Stomach (tissue), 9 donors: Measurements from ENCODE around the gene ARHGAP10. TPM values are rescaled to one million over a fixed set of nuclear protein-coding genes. Genes with fewer than 3 reads are reported as not detected.

Experiments used
- DNase-seq, 2 donors: peaks; one replicate each; pipeline versions ENCODE4 v3.0.0 to v3.0.0-alpha.2; 2013 to 2019
- H3K27ac ChIP-seq, 5 donors: fragments of 200-600 bp in 4 of 5; sonication (generic) in 4 of 5; one replicate each; pipeline ENCODE4 v1.5.1; 2013 to 2019; ENCODE audit warnings: mild to moderate bottlenecking in 1 of 5, moderate library complexity in 1 of 5
- H3K27me3 ChIP-seq, 3 donors: fragments of 200-600 bp; sonication (generic); one replicate each; pipeline ENCODE4 v1.5.1; 2017 to 2019; ENCODE audit warnings: mixed run types in 1 of 3
- H3K36me3 ChIP-seq, 4 donors: fragments of 200-600 bp; sonication (generic); 1 replicate in 3 of 4; 2 replicates in 1 of 4; pipeline ENCODE4 v1.5.1; 2016 to 2019
- H3K4me1 ChIP-seq, 4 donors: fragments of 200-600 bp; sonication (generic); one replicate each; pipeline ENCODE4 v1.5.1; 2016 to 2019
- H3K4me3 ChIP-seq, 4 donors: fragments of 200-600 bp; sonication (generic) in 3 of 4; one replicate each; pipeline ENCODE4 v1.5.1; 2016 to 2019; ENCODE audit warnings: mild to moderate bottlenecking in 1 of 4
- H3K9me3 ChIP-seq, 4 donors: fragments of 200-600 bp; sonication (generic); one replicate each; pipeline ENCODE4 v1.5.1; 2016 to 2019
- EP300 ChIP-seq: sonication (generic); formaldehyde crosslinking; IDR thresholded peaks from one replicate; pipeline ENCODE4 v1.6.1; 2017; ENCODE audit warnings: antibody characterized with exemption
- POLR2A ChIP-seq, 4 donors: fragments of 450-650 bp; IDR thresholded peaks; one replicate each; pipeline ENCODE4 v1.6.1; 2016; ENCODE audit warnings: antibody characterized with exemption in 4 of 4, control low read depth in 2 of 4, mild to moderate bottlenecking in 1 of 4, moderate library complexity in 1 of 4
- POLR2AphosphoS5 ChIP-seq, 3 donors: sonication (generic); formaldehyde crosslinking; IDR thresholded peaks; one replicate each; pipeline ENCODE4 v1.6.1; 2016; ENCODE audit warnings: antibody characterized with exemption in 3 of 3
- WGBS, 5 donors: extraction: QIAGEN DNeasy Blood & Tissue Kit in 3 of 5; methylation state at CpG; one replicate each; pipeline versions ENCODE4 v1.1.5 to v1.1.7; 2013 to 2018; 5-methylcytosine and 5-hydroxymethylcytosine counted together
- intact Hi-C: fragments of 100-400 bp; cut with DNase I; formaldehyde crosslinking; loops from one replicate; pipeline ENCODE4 v1.15.1; 2023; ENCODE audit warnings: low total_unique reads
- polyA plus RNA-seq, 3 donors: library from polyadenylated mRNA; stranded (reverse); fragments of 200-250 nt; gene quantifications; one replicate each; pipeline ENCODE4 v1.2.3, GENCODE V29; 2013
- total RNA-seq, 5 donors: library from RNA; depleted of rRNA; stranded (reverse); fragments of >200 nt; gene quantifications; one replicate each; pipeline versions ENCODE4 v1.1.0 to v1.2.3, GENCODE V29; 2014 to 2016
- TF ChIP-seq, protein P1 (sequence below), 7 experiments: fragments of 450-650 bp in 4 of 7; fragments of 200-600 bp in 3 of 7; sonication (generic) in 3 of 7; IDR thresholded peaks; one replicate each; pipeline ENCODE4 v1.5.1; 2016 to 2019; ENCODE audit warnings: antibody characterized with exemption in 7 of 7, control low read depth in 2 of 7, mild to moderate bottlenecking in 1 of 7
- donor health status: healthy with polysubstance abuse.
- donor health status: Bipolar disorder and iron deficiency.
- donor health status: healthy.

The ARHGAP10 gene
- total and polyA plus RNA-seq, 8 donors: 18.1 to 117 (median 43.9) TPM

DNA sequence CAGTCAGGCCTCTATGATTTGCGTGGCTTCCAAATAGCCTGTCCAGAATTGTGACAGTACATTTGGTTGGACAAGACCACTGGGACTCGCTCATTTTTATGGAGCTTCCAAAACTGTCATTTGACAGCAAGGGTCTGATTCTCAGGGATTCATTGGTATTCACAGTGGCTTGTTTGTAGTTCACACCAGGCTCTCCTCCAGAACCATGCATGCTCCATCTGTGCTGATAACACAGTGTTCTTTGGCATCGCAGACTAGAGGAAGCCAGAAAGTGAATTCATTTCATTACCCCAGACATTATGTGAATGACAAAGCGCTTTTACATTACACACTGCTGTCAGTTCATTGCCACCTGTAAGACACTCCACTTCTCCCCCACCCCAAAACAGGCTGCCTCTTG lies 208.3 kb downstream of the ARHGAP10 start:
- Histone ChIP-seq H3K4me1 (peaks cover 0 to 29% (median 13%) of the 10 kb centered on the region in 4 donors), H3K9me3 (no peaks in the 10 kb centered on the region), H3K36me3 (peaks cover 7 to 31% (median 21%) of the 10 kb centered on the region in 4 donors), H3K27me3 (no peaks in the 10 kb centered on the region), H3K27ac (no peak overlapping the region), H3K4me3 (no peak overlapping the region)
- intact Hi-C loops: no loop called here
- WGBS, 5 donors: 63 to 85% (median 75%) methylated on average over 4 of the region's 4 CpGs
- TF ChIP-seq EP300 (no peak), POLR2A (IDR thresholded peaks at IDR 0.05) (no peak), POLR2AphosphoS5 (IDR thresholded peaks at IDR 0.05) (no peak)
- TF ChIP-seq, protein P1, sequence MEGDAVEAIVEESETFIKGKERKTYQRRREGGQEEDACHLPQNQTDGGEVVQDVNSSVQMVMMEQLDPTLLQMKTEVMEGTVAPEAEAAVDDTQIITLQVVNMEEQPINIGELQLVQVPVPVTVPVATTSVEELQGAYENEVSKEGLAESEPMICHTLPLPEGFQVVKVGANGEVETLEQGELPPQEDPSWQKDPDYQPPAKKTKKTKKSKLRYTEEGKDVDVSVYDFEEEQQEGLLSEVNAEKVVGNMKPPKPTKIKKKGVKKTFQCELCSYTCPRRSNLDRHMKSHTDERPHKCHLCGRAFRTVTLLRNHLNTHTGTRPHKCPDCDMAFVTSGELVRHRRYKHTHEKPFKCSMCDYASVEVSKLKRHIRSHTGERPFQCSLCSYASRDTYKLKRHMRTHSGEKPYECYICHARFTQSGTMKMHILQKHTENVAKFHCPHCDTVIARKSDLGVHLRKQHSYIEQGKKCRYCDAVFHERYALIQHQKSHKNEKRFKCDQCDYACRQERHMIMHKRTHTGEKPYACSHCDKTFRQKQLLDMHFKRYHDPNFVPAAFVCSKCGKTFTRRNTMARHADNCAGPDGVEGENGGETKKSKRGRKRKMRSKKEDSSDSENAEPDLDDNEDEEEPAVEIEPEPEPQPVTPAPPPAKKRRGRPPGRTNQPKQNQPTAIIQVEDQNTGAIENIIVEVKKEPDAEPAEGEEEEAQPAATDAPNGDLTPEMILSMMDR (IDR thresholded peaks at IDR 0.05): no peak
- DNase-seq: no peak

DNA sequence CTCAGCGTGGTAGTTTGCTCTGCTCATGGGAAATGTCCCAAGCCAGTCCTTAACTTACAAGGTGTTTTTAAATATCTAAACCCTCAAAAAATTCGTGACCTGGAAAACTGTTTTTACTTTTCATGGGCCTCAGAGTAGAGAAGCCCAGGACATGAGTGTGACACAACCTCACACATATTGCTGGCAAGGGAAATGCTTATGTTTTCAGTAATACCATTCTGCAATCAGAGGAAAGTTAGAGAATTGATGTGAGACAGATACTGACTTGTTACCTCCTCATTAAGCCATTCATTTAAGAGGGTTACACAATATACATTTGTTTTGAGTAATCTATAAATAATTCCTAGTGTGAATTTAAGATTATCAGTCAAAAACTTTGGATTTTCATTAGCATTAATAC lies 209.5 kb downstream of the ARHGAP10 start:
- DNase-seq: no peak
- intact Hi-C loops: no loop called here
- Histone ChIP-seq H3K4me3 (no peak overlapping the region), H3K36me3 (peaks cover 7 to 44% (median 30%) of the 10 kb centered on the region in 4 donors), H3K9me3 (no peaks in the 10 kb centered on the region), H3K27ac (no peak overlapping the region), H3K4me1 (peaks cover 0 to 29% (median 13%) of the 10 kb centered on the region in 4 donors), H3K27me3 (no peaks in the 10 kb centered on the region)
- 95 to 100% (median 96%) methylated on average over 2 of the region's 2 CpGs for WGBS, 5 donors
- TF ChIP-seq POLR2A (IDR thresholded peaks at IDR 0.05): no peak
- TF ChIP-seq EP300: no peak
- TF ChIP-seq POLR2AphosphoS5 (IDR thresholded peaks at IDR 0.05): no peak
- TF ChIP-seq, protein P1 (IDR thresholded peaks at IDR 0.05): no peak

DNA sequence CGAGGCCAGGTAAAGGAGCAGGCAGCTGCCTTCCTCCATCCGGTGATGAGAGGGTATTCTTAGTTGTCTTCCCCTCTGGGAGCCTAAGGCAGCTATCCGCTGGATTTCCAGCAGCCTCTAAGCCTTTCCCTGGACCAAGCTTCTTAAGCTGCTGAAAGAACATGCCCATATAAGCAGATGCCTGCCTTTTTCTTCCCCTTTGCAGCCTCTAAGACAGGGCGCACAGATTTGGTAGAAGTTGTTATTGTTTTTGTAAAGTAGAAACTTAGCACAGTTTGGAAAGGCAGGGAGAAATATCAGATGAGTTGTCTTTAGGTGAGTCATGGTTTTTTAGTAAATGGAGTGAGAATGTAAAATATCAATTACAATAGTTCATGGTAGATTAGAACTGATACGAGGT lies 210.8 kb downstream of the ARHGAP10 start:
- Histone ChIP-seq H3K4me1 (peaks cover 0 to 29% (median 13%) of the 10 kb centered on the region in 4 donors), H3K4me3 (no peak overlapping the region), H3K9me3 (no peaks in the 10 kb centered on the region), H3K36me3 (peaks cover 7 to 51% (median 42%) of the 10 kb centered on the region in 4 donors), H3K27ac (peak overlapping the region in 2 of 5 donors; percentile 8 to 30), H3K27me3 (no peaks in the 10 kb centered on the region)
- no peak for DNase-seq
- intact Hi-C loops: no loop called here
- TF ChIP-seq POLR2AphosphoS5 (IDR thresholded peaks at IDR 0.05): no peak
- TF ChIP-seq EP300: no peak
- no peak for TF ChIP-seq POLR2A (IDR thresholded peaks at IDR 0.05)
- TF ChIP-seq, protein P1 (IDR thresholded peaks at IDR 0.05): no peak
- WGBS, 5 donors: 59 to 79% (median 73%) methylated on average over 5 of the region's 5 CpGs

DNA sequence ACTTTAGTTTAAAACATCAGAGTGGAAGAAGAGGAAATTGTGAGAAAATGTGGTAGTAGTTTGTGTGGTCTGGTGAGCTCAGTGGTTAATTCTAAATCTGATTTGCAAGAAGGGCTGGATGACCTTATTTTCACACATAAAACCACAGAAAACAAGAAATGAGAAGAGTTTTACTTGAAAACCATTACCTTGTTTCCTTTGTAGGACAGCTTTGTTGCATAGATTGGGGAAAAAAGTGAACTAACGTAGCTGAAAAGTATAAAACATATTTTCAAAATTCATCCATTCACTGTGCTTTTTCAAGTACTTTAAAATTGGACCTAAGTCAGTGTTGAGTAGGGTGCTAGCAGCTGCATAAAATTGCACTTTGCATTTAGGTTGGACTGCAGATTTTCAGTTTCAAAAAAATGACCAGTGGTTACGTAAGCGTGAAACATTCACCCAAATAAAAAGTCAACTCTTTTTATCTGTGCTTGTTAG lies 211.3 kb downstream of the ARHGAP10 start:
- Histone ChIP-seq H3K4me1 (peaks cover 0 to 29% (median 13%) of the 10 kb centered on the region in 4 donors), H3K27me3 (no peaks in the 10 kb centered on the region), H3K9me3 (no peaks in the 10 kb centered on the region), H3K36me3 (peaks cover 7 to 55% (median 44%) of the 10 kb centered on the region in 4 donors), H3K27ac (peak overlapping the region in 3 of 5 donors; percentile 8 to 30 (median 10)), H3K4me3 (no peak overlapping the region)
- intact Hi-C loops: no loop called here
- no peak for TF ChIP-seq POLR2AphosphoS5 (IDR thresholded peaks at IDR 0.05)
- TF ChIP-seq, protein P1 (IDR thresholded peaks at IDR 0.05): no peak
- no peak for TF ChIP-seq EP300
- TF ChIP-seq POLR2A (IDR thresholded peaks at IDR 0.05): no peak
- DNase-seq: no peak
- 78 to 87% (median 79%) methylated on average over 3 of the region's 3 CpGs for WGBS, 5 donors
